Stimulated activated naive B cell treated with anti-CD40 and anti-IgM and Interleukin-4, amounts not matched to agents 10 μg/mL and 1 μg/mL and 100 μg/mL, for 72 hours (primary cell): ENCODE results near the gene PTPN4.

Experiments used
- ATAC-seq, 2 donors: fragments of 150-1000 bp; cut with Tn5 transposase; replicated peaks; 2 replicates each; pipeline ENCODE4 v1.10.0; 2021; ENCODE audit warnings: moderate library complexity in 1 of 2
- DNase-seq: peaks from one replicate; pipeline ENCODE4 v3.0.0; 2021
- H3K27ac Mint-ChIP-seq: one replicate; pipeline ENCODE4 v1.8.0; 2022; ENCODE audit warnings: mild to moderate bottlenecking, mixed read lengths
- H3K27me3 Mint-ChIP-seq, 2 donors: one replicate each; pipeline ENCODE4 v1.8.0; 2022; ENCODE audit warnings: mixed read lengths in 2 of 2
- H3K36me3 Mint-ChIP-seq, 2 donors: one replicate each; pipeline ENCODE4 v1.8.0; 2022; ENCODE audit warnings: mixed read lengths in 2 of 2, mild to moderate bottlenecking in 1 of 2
- H3K4me1 Mint-ChIP-seq, 2 donors: one replicate each; pipeline ENCODE4 v1.8.0; 2022; ENCODE audit warnings: mixed read lengths in 2 of 2, mild to moderate bottlenecking in 1 of 2
- H3K4me3 Mint-ChIP-seq, 2 donors: one replicate each; pipeline ENCODE4 v1.8.0; 2022; ENCODE audit warnings: mild to moderate bottlenecking in 2 of 2, mixed read lengths in 2 of 2, moderate library complexity in 1 of 2
- H3K9me3 Mint-ChIP-seq, 2 donors: one replicate each; pipeline ENCODE4 v1.8.0; 2022; ENCODE audit warnings: mixed read lengths in 2 of 2, mild to moderate bottlenecking in 1 of 2

PTPN4 gene

DNA sequence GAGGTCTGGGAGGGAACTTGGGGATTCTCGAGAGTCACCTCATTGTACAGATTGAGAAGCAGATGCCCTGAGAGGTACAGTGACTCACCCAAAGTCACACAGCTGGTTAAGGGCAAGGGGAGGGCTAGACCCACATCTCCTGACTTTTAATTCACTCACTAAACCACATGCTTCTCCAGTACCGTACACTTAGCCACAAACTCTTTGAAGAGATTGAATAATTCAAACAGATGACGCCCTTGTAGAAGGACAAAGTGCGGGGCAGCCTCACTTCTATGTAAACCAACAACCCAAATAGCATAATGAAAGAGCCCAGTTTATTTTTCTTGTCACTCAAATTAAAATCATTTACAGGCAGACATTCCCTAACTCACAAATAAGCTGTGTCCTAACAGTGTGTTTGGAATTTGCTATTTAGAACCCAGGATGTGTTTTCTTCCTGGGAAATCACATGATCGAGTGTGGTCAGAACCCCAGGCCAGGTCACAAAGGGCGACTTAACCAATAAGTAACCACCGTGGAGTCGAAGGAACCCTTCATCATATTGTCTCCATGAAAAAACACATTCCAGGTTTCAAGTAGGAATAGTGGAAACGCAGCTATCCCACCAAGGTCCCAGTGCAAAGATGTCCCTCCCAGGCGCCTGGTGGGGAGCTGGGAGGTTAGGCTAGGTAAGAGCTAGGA, 35.8 kb upstream of the PTPN4 start:
- H3K27ac Mint-ChIP-seq, result no peak overlapping the region
- no peaks in the 10 kb centered on the region for H3K27me3 Mint-ChIP-seq
- H3K9me3 Mint-ChIP-seq, result peaks cover 3% of the 10 kb centered on the region in 2 donors
- no peaks in the 10 kb centered on the region for H3K4me1 Mint-ChIP-seq
- DNase-seq, result no peak
- no peak overlapping the region for H3K4me3 Mint-ChIP-seq
- ATAC-seq, result no peak
- no peaks in the 10 kb centered on the region for H3K36me3 Mint-ChIP-seq

GRCh38 chr2:119724656-119725485, 34.9 kb upstream of the PTPN4 start:
- ATAC-seq (no peak), DNase-seq (no peak)
- peaks cover 3% of the 10 kb centered on the region in 2 donors for H3K9me3 Mint-ChIP-seq
- no peaks in the 10 kb centered on the region for H3K36me3 Mint-ChIP-seq
- no peaks in the 10 kb centered on the region for H3K27me3 Mint-ChIP-seq
- no peak overlapping the region for H3K4me3 Mint-ChIP-seq
- H3K27ac Mint-ChIP-seq, result no peak overlapping the region
- no peaks in the 10 kb centered on the region for H3K4me1 Mint-ChIP-seq

GRCh38 chr2:119727493-119727892, 32.2 kb upstream of the PTPN4 start:
- no peaks in the 10 kb centered on the region for H3K9me3 Mint-ChIP-seq
- no peaks in the 10 kb centered on the region for H3K36me3 Mint-ChIP-seq
- peaks cover 6 to 15% of the 10 kb centered on the region in 2 donors for H3K27me3 Mint-ChIP-seq
- H3K4me1 Mint-ChIP-seq, result no peaks in the 10 kb centered on the region
- H3K4me3 Mint-ChIP-seq, result no peak overlapping the region
- DNase-seq (no peak), ATAC-seq (no peak)
- H3K27ac Mint-ChIP-seq, result no peak overlapping the region

DNA sequence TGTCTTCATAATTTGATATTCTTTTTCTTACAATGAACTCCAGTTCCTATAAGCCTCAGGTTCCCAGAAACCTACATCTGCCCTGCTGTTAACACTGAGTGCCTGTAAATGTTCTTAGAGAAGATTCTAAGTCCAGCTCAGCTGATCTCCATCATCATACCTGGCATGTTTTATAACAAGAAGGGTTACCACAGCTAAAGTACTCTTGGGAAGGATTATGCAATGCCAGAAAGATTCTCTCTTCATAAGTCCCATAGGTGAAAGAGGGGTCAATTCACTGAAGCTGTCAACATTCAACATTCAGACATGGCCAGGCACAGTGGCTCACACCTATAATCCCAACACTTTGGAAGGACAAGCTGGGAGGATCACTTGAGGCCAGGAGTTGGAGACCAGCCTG, 31.3 kb upstream of the PTPN4 start:
- DNase-seq (no peak), ATAC-seq (no peak)
- peaks cover 6 to 15% of the 10 kb centered on the region in 2 donors for H3K27me3 Mint-ChIP-seq
- H3K4me1 Mint-ChIP-seq, result no peaks in the 10 kb centered on the region
- no peak overlapping the region for H3K27ac Mint-ChIP-seq
- no peak overlapping the region for H3K4me3 Mint-ChIP-seq
- H3K9me3 Mint-ChIP-seq, result no peaks in the 10 kb centered on the region
- no peaks in the 10 kb centered on the region for H3K36me3 Mint-ChIP-seq

DNA sequence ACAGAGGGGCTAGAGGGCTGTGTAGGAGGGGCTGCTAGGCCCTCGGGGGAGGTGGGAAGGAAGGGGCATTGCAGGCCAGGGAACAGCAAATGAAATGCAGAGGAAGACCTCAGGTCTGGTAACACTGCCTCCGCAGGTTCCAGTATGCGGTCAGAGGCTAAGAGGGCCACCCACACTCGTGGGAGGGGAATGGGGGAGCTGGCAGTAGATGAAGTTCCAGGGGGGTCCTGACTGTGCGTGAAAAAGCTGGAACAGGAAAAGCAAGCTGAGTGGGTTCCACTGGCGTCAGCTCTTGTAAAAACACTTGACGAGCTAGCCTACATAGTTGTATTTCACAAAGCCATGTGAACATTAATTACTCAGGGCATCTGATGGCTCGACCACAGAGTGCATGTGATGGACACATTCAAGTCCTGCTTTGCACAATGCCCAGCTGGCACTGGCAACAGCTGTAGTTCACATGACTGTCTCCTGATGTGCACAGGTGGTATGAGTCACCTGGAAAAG, 29.0 kb upstream of the PTPN4 start:
- Mint-ChIP-seq H3K9me3 (no peaks in the 10 kb centered on the region), H3K36me3 (no peaks in the 10 kb centered on the region), H3K4me1 (no peaks in the 10 kb centered on the region), H3K4me3 (no peak overlapping the region), H3K27me3 (peaks cover 10 to 15% of the 10 kb centered on the region in 2 donors), H3K27ac (no peak overlapping the region)
- no peak for DNase-seq
- ATAC-seq, result no peak

DNA sequence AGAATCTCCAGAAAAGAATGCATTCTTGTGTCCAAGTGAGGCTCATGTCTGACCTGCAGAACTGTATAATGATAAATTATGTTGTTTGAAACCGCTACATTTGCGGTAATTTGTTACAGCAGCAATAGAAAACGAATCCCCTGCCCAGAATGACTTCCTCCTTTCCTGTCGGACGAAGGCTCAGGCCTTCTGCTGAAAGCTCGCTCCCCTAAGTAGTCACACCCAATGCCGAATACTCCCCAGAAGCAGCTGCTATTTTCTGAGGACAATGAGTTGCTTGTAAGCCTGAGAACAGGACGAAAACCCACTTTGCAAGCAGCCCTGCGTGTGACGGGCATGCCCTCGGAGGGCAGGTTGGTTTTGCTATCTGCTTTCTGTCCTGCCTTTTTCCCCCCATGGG, 27.7 kb upstream of the PTPN4 start:
- DNase-seq (no peak), ATAC-seq (no peak)
- H3K27ac Mint-ChIP-seq, result no peak overlapping the region
- H3K9me3 Mint-ChIP-seq, result no peaks in the 10 kb centered on the region
- peaks cover 10 to 15% of the 10 kb centered on the region in 2 donors for H3K27me3 Mint-ChIP-seq
- H3K4me3 Mint-ChIP-seq, result no peak overlapping the region
- no peaks in the 10 kb centered on the region for H3K36me3 Mint-ChIP-seq
- H3K4me1 Mint-ChIP-seq, result no peaks in the 10 kb centered on the region

DNA sequence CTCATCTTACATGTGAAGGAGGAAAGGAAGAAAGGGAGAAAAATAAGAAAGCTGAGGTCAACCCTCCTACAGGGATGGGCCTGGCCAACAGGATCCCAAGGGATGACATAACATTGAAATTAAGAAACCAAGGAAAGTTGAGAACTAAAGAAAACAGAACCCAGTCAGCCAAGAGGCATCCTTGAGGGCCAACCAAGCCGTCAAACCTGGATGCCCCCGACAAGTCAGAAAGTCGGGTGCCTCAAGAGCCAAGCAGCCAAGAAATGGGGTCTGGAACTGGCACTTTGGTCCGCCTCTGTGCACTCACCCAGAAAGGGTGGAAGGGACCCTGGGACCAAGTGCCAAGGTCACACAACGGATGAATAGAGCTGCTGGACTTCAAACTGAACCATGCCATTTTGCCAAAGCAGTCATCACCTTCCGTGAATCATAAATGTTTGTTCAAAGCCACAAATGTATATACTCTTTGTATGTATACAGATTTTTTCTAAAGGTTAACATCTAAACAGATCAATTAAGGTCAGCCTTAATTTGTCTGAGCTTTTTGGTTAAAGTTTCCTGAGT, 27.0 kb upstream of the PTPN4 start:
- no peaks in the 10 kb centered on the region for H3K4me1 Mint-ChIP-seq
- no peak overlapping the region for H3K4me3 Mint-ChIP-seq
- H3K27me3 Mint-ChIP-seq, result peaks cover 10 to 15% of the 10 kb centered on the region in 2 donors
- H3K27ac Mint-ChIP-seq, result no peak overlapping the region
- no peaks in the 10 kb centered on the region for H3K36me3 Mint-ChIP-seq
- no peak for DNase-seq
- no peak for ATAC-seq
- no peaks in the 10 kb centered on the region for H3K9me3 Mint-ChIP-seq

- Mint-ChIP-seq H3K4me3 (no peak overlapping the region), H3K27ac (no peak overlapping the region), H3K27me3 (peaks cover 10 to 15% of the 10 kb centered on the region in 2 donors), H3K9me3 (no peaks in the 10 kb centered on the region), H3K36me3 (no peaks in the 10 kb centered on the region), H3K4me1 (no peaks in the 10 kb centered on the region)
- ATAC-seq (no peak), DNase-seq (no peak)
Observed at GRCh38 chr2:119734047-119734446, 25.7 kb upstream of the PTPN4 start.

DNA sequence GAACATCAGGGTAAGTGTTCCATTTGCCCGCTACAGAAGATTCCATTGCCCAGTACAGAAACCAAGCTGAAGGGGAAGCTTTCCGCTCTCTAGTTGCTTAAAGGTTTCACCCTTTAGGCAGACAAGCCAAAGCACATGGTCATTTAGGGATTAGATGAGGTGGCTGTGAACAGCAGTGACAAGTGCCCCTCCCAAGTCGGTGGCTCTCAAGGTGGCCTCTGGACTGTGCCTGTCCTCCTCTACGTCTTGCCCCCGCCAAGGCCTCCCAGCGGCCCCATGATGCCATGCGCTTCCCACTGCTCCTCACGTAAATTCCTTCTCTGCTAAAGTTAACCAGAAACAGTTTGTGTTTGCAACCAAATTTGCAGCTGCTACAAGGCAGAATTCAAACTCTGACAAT, 24.2 kb upstream of the PTPN4 start:
- no peaks in the 10 kb centered on the region for H3K36me3 Mint-ChIP-seq
- H3K4me1 Mint-ChIP-seq, result no peaks in the 10 kb centered on the region
- no peak overlapping the region for H3K27ac Mint-ChIP-seq
- H3K4me3 Mint-ChIP-seq, result no peak overlapping the region
- DNase-seq (no peak), ATAC-seq (no peak)
- H3K9me3 Mint-ChIP-seq, result no peaks in the 10 kb centered on the region
- H3K27me3 Mint-ChIP-seq, result peaks cover 9 to 10% of the 10 kb centered on the region in 2 donors

DNA sequence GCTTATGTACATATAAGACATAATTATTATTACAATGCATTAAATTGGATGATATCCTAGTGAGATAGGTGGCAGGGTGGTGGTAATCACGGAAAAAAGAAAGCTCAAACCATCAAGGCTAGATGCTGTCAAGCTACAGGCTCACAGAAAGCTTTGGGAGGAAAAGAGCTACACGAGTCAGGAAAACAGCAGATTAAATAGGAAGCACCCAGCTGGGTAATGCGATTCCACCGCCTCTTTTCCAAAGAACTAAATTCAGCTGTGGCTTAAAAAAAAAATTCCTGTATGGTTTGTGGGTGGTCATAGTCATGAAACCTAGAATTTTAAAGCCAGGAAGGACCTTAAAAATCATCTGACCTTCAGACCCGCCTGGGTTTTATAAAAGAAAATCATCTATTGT, 23.7 kb upstream of the PTPN4 start:
- no peaks in the 10 kb centered on the region for H3K36me3 Mint-ChIP-seq
- no peaks in the 10 kb centered on the region for H3K4me1 Mint-ChIP-seq
- DNase-seq (no peak), ATAC-seq (no peak)
- peaks cover 7 to 8% of the 10 kb centered on the region in 2 donors for H3K27me3 Mint-ChIP-seq
- no peaks in the 10 kb centered on the region for H3K9me3 Mint-ChIP-seq
- no peak overlapping the region for H3K4me3 Mint-ChIP-seq
- no peak overlapping the region for H3K27ac Mint-ChIP-seq

- Mint-ChIP-seq H3K4me3 (no peak overlapping the region), H3K36me3 (no peaks in the 10 kb centered on the region), H3K9me3 (no peaks in the 10 kb centered on the region), H3K27ac (no peak overlapping the region), H3K4me1 (peaks cover 0 to 2% of the 10 kb centered on the region in 2 donors), H3K27me3 (peaks cover 10 to 13% of the 10 kb centered on the region in 2 donors)
- ATAC-seq (no peak), DNase-seq (no peak)
Observed at GRCh38 chr2:119739580-119740255, 20.0 kb upstream of the PTPN4 start.

DNA sequence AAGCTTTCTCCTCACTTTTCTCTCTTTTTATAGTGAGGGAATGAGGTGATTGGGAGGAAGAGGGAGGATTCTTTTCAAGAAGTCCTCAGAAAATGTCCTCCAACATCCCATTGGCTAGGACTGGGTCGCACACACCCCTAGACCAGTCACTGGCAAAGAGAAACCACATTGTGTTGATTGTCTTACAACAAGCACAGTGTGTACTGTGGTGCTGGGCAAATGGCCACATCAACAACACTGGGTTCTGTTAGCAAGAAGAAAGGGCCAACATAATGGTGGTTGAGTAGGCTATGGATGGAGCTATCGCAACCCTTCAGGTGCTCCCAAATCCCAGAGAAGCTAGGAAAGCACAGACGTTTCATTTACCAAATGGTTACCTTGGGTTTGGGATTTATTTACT, 18.7 kb upstream of the PTPN4 start:
- peak overlapping the region; percentile 48 for H3K27ac Mint-ChIP-seq
- H3K9me3 Mint-ChIP-seq, result no peaks in the 10 kb centered on the region
- DNase-seq (no peak), ATAC-seq (no peak)
- H3K27me3 Mint-ChIP-seq, result peaks cover 17 to 21% of the 10 kb centered on the region in 2 donors
- H3K4me1 Mint-ChIP-seq, result peaks cover 0 to 2% of the 10 kb centered on the region in 2 donors
- H3K36me3 Mint-ChIP-seq, result no peaks in the 10 kb centered on the region
- H3K4me3 Mint-ChIP-seq, result no peak overlapping the region

GRCh38 chr2:119741868-119742267, 17.9 kb upstream of the PTPN4 start:
- no peaks in the 10 kb centered on the region for H3K36me3 Mint-ChIP-seq
- DNase-seq (no peak), ATAC-seq (no peak)
- no peak overlapping the region for H3K4me3 Mint-ChIP-seq
- no peaks in the 10 kb centered on the region for H3K9me3 Mint-ChIP-seq
- H3K27me3 Mint-ChIP-seq, result peaks cover 18 to 22% of the 10 kb centered on the region in 2 donors
- H3K27ac Mint-ChIP-seq, result no peak overlapping the region
- H3K4me1 Mint-ChIP-seq, result peaks cover 0 to 2% of the 10 kb centered on the region in 2 donors

- H3K4me1 Mint-ChIP-seq, result peaks cover 0 to 2% of the 10 kb centered on the region in 2 donors
- H3K4me3 Mint-ChIP-seq, result no peak overlapping the region
- ATAC-seq, result no peak
- no peaks in the 10 kb centered on the region for H3K36me3 Mint-ChIP-seq
- DNase-seq, result no peak
- no peaks in the 10 kb centered on the region for H3K9me3 Mint-ChIP-seq
- H3K27ac Mint-ChIP-seq, result no peak overlapping the region
- H3K27me3 Mint-ChIP-seq, result peaks cover 18 to 34% of the 10 kb centered on the region in 2 donors
Observed at GRCh38 chr2:119744335-119744939, 15.3 kb upstream of the PTPN4 start.
